ENCODE measurements around the gene PPP6R2. TPM values are rescaled to one million over a fixed set of nuclear protein-coding genes. Genes with fewer than 3 reads are reported as not detected.

The PPP6R2 gene
- total and polyA plus RNA-seq, 9 of the 15 experiments (the other 6 are each of a cell fraction or from before 2014, with no cell fraction given): 0.32 to 39.8 (median 21.4) TPM

- no peak for TF ChIP-seq HDAC3 (IDR thresholded peaks at IDR 0.05; ENCODE audit: borderline replicate concordance, partially characterized antibody)
- TF ChIP-seq, protein P1, sequence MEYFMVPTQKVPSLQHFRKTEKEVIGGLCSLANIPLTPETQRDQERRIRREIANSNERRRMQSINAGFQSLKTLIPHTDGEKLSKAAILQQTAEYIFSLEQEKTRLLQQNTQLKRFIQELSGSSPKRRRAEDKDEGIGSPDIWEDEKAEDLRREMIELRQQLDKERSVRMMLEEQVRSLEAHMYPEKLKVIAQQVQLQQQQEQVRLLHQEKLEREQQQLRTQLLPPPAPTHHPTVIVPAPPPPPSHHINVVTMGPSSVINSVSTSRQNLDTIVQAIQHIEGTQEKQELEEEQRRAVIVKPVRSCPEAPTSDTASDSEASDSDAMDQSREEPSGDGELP (CRISPR knock-in tag; IDR thresholded peaks at IDR 0.05; ENCODE audit: borderline replicate concordance): no peak
- no peak for TF ChIP-seq NCOA2 (IDR thresholded peaks at IDR 0.05; ENCODE audit: partially characterized antibody in 2 of 2)
- TF ChIP-seq COPS2 (conservative IDR thresholded peaks at IDR 0.05): no peak
- no peak for TF ChIP-seq LEF1 (IDR thresholded peaks at IDR 0.05)
Observed at GRCh38 chr22:50312371-50312770, 30.8 kb upstream of the PPP6R2 start (continued).

GRCh38 chr22:50313021-50313420 lies 30.1 kb upstream of the PPP6R2 start:
- H3K79me2 ChIP-seq (ENCODE audit: control insufficient read depth, insufficient read depth, low read length): no peaks in the 10 kb centered on the region
- FAIRE-seq (no peak), DNase-seq (ENCODE audit: extremely low read depth in 1 of 4, low spot score in 3 of 4) (no peak), ATAC-seq (no peak)
- CTCF ChIA-PET (ENCODE audit: low intra/inter-chr PET ratio): no interaction called here
- no peak overlapping the region for H3K4me2 ChIP-seq (ENCODE audit: insufficient read depth, low read length)
- POLR2A ChIA-PET: no interaction called here
- intact Hi-C loops (cut with micrococcal nuclease): no loop called here
- H3K9me3 ChIP-seq (replicated peaks; ENCODE audit: control insufficient read depth, insufficient read depth, low read depth, low read length): no peaks in the 10 kb centered on the region
- peak overlapping the region in 1 of 2 experiments; percentile 45; a peak in 1 of 4 replicates for H3K9ac ChIP-seq (ENCODE audit: insufficient read depth in 1 of 2, low read depth in 2 of 2, low read length in 2 of 2)
- no peaks in the 10 kb centered on the region for H3K27me3 ChIP-seq (ENCODE audit: control insufficient read depth in 2 of 2, insufficient read depth in 2 of 2, low read length in 2 of 2)
- H3K27ac ChIP-seq (ENCODE audit: extremely low read depth, low read depth, low read length): no peak overlapping the region
- H3K9me1 ChIP-seq (ENCODE audit: control insufficient read depth, insufficient read depth, low read length): no peaks in the 10 kb centered on the region
- H2AFZ ChIP-seq (ENCODE audit: low read depth, low read length): no peak overlapping the region
- peaks cover 12 to 83% of the 10 kb centered on the region in 2 experiments for H3K4me1 ChIP-seq (replicated peaks in 1 of 2; ENCODE audit: control insufficient read depth in 2 of 2, insufficient read depth in 2 of 2, low read length in 2 of 2)
- in situ Hi-C loops (cut with MboI): no loop called here
- BruUV-seq (replicated peaks): no TSS peak
- H3K36me3 ChIP-seq (ENCODE audit: control insufficient read depth, insufficient read depth, low read length): no peaks in the 10 kb centered on the region
- no peaks in the 10 kb centered on the region for H4K20me1 ChIP-seq (replicated peaks; ENCODE audit: control insufficient read depth, insufficient read depth, low read length)
- WGBS (ENCODE audit: insufficient coverage, low coverage, missing lambda C conversion rate): 90% methylated on average over 2 of the region's 7 CpGs
- TF ChIP-seq NR1H2 (CRISPR knock-in tag; IDR thresholded peaks at IDR 0.05): no peak
- no peak overlapping the region for H3K4me3 ChIP-seq
